HCT116 (cell line): ENCODE results near the gene CEACAM5. TPM values are rescaled to one million over a fixed set of nuclear protein-coding genes. Genes with fewer than 3 reads are reported as not detected.
"Not testable (repeated sequence)": the region's sequence is repeated elsewhere in the genome, so short reads cannot be mapped to it uniquely, and the experiment has no call there.

Experiments used
- ATAC-seq: fragments of 200-7000 bp; cut with Tn5 transposase; 2 replicates; pipeline ENCODE4 v1.9.1; 2020; ENCODE audit warnings: mild to moderate bottlenecking, moderate library complexity
- BruUV-seq: library from RNA; stranded (reverse); fragments of 400-500 nt; replicated peaks from 2 replicates; lab custom pipeline; 2021; lab: Mats Ljungman, UMichigan
- CTCF ChIA-PET: fragments of 300-600 bp; sonication (Branson Sonifier 250); formaldehyde crosslinking; loops from one replicate; lab custom pipeline; 2021; ENCODE audit warnings: antibody characterized with exemption; lab: Charles Lee
- POLR2A ChIA-PET: fragments of 300-600, 350-600 bp; sonication (Branson Sonifier 250); formaldehyde crosslinking; loops from one replicate; lab custom pipeline; 2021; ENCODE audit warnings: antibody characterized with exemption; lab: Charles Lee
- RAD21 ChIA-PET, 2 experiments: fragments of 300-600 bp; sonication (Branson Sonifier 250); formaldehyde crosslinking; loops; one replicate each; lab custom pipeline; 2023; ENCODE audit warnings: low total read pairs in 2 of 2; ENCODE audit not compliant: uncharacterized antibody in 2 of 2, unreplicated experiment in 2 of 2, low non-redundant PET in 1 of 2; lab: Charles Lee
- DNase-seq: peaks from one replicate; pipeline ENCODE4 v3.0.0-alpha.2; 2010; ENCODE audit warnings: low read depth, low spot score
- H2AFZ ChIP-seq: fragments of 200-600 bp; shearing (Covaris generic), sonication (generic); 2 replicates; pipeline ENCODE4 v1.6.1; 2017; ENCODE audit warnings: low read depth, mixed run types, mixed read lengths, antibody characterized with exemption, low read length; ENCODE audit not compliant: poor library complexity, severe bottlenecking
- H3K27ac ChIP-seq: 2 replicates; pipeline ENCODE4 v1.5.1; 2012; ENCODE audit warnings: low read depth, low read length
- H3K27me3 ChIP-seq: fragments of 200-600 bp; sonication (generic); 2 replicates; pipeline ENCODE4 v1.6.1; 2016; ENCODE audit warnings: mixed run types, low read length, mixed read lengths; ENCODE audit not compliant: insufficient read depth
- H3K36me3 ChIP-seq, 2 experiments: fragments of 200-500 bp in 1 of 2; fragments of 200-600 bp in 1 of 2; sonication (Bioruptor generic) in 1 of 2; sonication (generic) in 1 of 2; 2 replicates each; pipeline versions ENCODE4 v1.5.1 to v1.6.1; 2014 to 2016; ENCODE audit warnings: low read length in 2 of 2, inconsistent platforms in 1 of 2, mixed read lengths in 1 of 2, mixed run types in 1 of 2; ENCODE audit not compliant: insufficient read depth in 2 of 2, control insufficient read depth in 1 of 2
- H3K4me1 ChIP-seq, 2 experiments: fragments of 200-600 bp in 1 of 2; sonication (generic) in 1 of 2; 2 replicates each; pipeline versions ENCODE4 v1.5.1 to v1.6.1; 2012 to 2017; ENCODE audit warnings: low read length in 2 of 2, inconsistent platforms in 1 of 2, mild to moderate bottlenecking in 1 of 2, mixed read lengths in 1 of 2, mixed run types in 1 of 2, moderate library complexity in 1 of 2; ENCODE audit not compliant: insufficient read depth in 2 of 2, control insufficient read depth in 1 of 2
- H3K4me2 ChIP-seq: fragments of 200-600 bp; sonication (generic); 2 replicates; pipeline ENCODE4 v1.6.1; 2017; ENCODE audit warnings: mixed run types, low read length, mixed read lengths
- H3K4me3 ChIP-seq, 2 experiments: fragments of 200-600 bp in 1 of 2; sonication (generic) in 1 of 2; replicated peaks in 1 of 2; 2 replicates each; pipeline ENCODE4 v1.5.1; 2011 to 2016; ENCODE audit warnings: low read length in 2 of 2, control low read depth in 1 of 2, low read depth in 1 of 2, mild to moderate bottlenecking in 1 of 2, mixed read lengths in 1 of 2, mixed run types in 1 of 2
- H3K79me2 ChIP-seq: fragments of 200-600 bp; sonication (generic); 2 replicates; pipeline ENCODE4 v1.6.1; 2017; ENCODE audit warnings: mild to moderate bottlenecking, mixed run types, low read length, moderate library complexity, mixed read lengths; ENCODE audit not compliant: insufficient read depth
- H3K9ac ChIP-seq: fragments of 200-600 bp; sonication (generic); 2 replicates; pipeline ENCODE4 v1.6.1; 2016; ENCODE audit warnings: low read length, mixed read lengths
- H3K9me2 ChIP-seq: fragments of 200-600 bp; sonication (generic), shearing (Covaris generic); 2 replicates; pipeline ENCODE4 v1.6.1; 2017; ENCODE audit warnings: mixed run types, mild to moderate bottlenecking, moderate library complexity; ENCODE audit not compliant: insufficient read depth
- H3K9me3 ChIP-seq, 2 experiments: fragments of 200-500 bp in 1 of 2; fragments of 200-600 bp in 1 of 2; sonication (Bioruptor generic) in 1 of 2; sonication (generic) in 1 of 2; 2 replicates each; pipeline ENCODE4 v1.6.1; 2014 to 2017; ENCODE audit warnings: low read length in 2 of 2, mixed read lengths in 2 of 2, inconsistent platforms in 1 of 2, low read depth in 1 of 2, mild to moderate bottlenecking in 1 of 2, mixed run types in 1 of 2, moderate library complexity in 1 of 2; ENCODE audit not compliant: control insufficient read depth in 1 of 2, insufficient read depth in 1 of 2
- H4K20me1 ChIP-seq: fragments of 200-600 bp; sonication (generic), shearing (Covaris generic); 2 replicates; pipeline ENCODE4 v1.6.1; 2017; ENCODE audit warnings: mixed run types, mild to moderate bottlenecking, moderate library complexity; ENCODE audit not compliant: insufficient read depth
- POLR2A ChIP-seq: IDR thresholded peaks from 2 replicates; pipeline ENCODE4 v1.7.0; 2011; ENCODE audit warnings: borderline replicate concordance; ENCODE audit not compliant: insufficient read depth, insufficient read length; ENCODE audit errors: extremely low read depth
- POLR2AphosphoS5 ChIP-seq: IDR thresholded peaks from 2 replicates; pipeline ENCODE4 v1.6.1; 2011; ENCODE audit warnings: mild to moderate bottlenecking, low read depth, low read length, moderate library complexity
- RAD21 ChIP-seq: IDR thresholded peaks from 2 replicates; pipeline ENCODE4 v1.6.1; 2012; ENCODE audit warnings: low read depth, mild to moderate bottlenecking
- TCF7L2 ChIP-seq: IDR thresholded peaks from 2 replicates; pipeline ENCODE4 v1.7.0; 2011; ENCODE audit warnings: borderline replicate concordance, inconsistent platforms; ENCODE audit not compliant: insufficient read depth, insufficient read length; ENCODE audit errors: extremely low read depth
- intact Hi-C: fragments of 100-400 bp; cut with micrococcal nuclease; formaldehyde crosslinking; loops from 2 replicates; pipeline ENCODE4 v1.10.0; 2022
- total RNA-seq: library from RNA; stranded (reverse); gene quantifications from one replicate; pipeline ENCODE4 v1.2.1, GENCODE V29; 2021; ENCODE audit not compliant: unreplicated experiment
- TF ChIP-seq, protein P1 (sequence below): IDR thresholded peaks from 2 replicates; pipeline ENCODE4 v1.6.1; 2012

CEACAM5 gene
- total RNA-seq, 1 experiment from 2014 or later = 0.22 TPM

DNA sequence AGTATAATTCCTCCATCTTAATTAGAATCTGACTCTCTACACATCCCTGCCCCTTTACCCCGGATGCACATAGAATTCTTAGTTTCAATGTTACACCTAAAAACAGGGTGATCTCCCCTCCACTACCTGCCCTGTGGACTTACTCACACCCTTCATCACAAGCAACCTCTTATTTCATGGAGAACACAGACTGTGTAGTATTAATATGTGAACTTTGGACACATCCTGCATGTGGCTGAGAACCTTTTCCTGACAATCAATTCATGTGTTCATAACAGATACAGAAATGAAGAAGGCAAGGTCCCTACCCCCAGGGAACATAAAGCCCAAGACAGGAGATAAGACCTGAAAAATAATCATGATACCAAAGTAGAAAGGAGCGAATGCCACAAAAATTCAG is 58.7 kb downstream of the CEACAM5 start:
- BruUV-seq = no TSS peak
- Histone ChIP-seq H4K20me1 (no peaks in the 10 kb centered on the region), H3K79me2 (no peaks in the 10 kb centered on the region), H3K27ac (no peak overlapping the region), H3K4me3 (no peak overlapping the region), H3K4me1 (no peaks in the 10 kb centered on the region), H3K4me2 (no peak overlapping the region), H2AFZ (no peak overlapping the region), H3K9ac (no peak overlapping the region), H3K36me3 (no peaks in the 10 kb centered on the region), H3K9me2 (no peaks in the 10 kb centered on the region), H3K9me3 (no peaks in the 10 kb centered on the region), H3K27me3 (peaks cover 74% of the 10 kb centered on the region)
- POLR2A ChIA-PET = no interaction called here
- RAD21 ChIA-PET = no interaction called here
- CTCF ChIA-PET = interaction anchor here (1.5 kb wide), 1 partner anchor 14 kb away, joined by 13 read pairs; no protein-coding TSS in a partner anchor
- DNase-seq (no peak), ATAC-seq (no peak)
- intact Hi-C loops = no loop called here
- TF ChIP-seq, protein P1, sequence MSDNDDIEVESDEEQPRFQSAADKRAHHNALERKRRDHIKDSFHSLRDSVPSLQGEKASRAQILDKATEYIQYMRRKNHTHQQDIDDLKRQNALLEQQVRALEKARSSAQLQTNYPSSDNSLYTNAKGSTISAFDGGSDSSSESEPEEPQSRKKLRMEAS = no peak
- TF ChIP-seq TCF7L2 (no peak), RAD21 (no peak), POLR2AphosphoS5 (no peak), POLR2A (no peak)

DNA sequence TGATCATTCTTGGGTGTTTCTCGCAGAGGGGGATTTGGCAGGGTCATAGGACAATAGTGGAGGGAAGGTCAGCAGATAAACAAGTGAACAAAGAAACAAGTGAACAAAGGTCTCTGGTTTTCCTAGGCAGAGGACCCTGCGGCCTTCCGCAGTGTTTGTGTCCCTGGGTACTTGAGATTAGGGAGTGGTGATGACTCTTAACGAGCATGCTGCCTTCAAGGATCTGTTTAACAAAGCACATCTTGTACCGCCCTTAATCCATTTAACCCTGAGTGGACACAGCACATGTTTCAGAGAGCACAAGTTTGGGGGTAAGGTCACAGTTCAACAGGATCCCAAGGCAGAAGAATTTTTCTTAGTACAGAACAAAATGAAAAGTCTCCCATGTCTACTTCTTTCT is 59.7 kb downstream of the CEACAM5 start:
- H3K36me3 ChIP-seq, H3K4me3 ChIP-seq, H3K9me2 ChIP-seq, BruUV-seq, H3K27ac ChIP-seq, intact Hi-C loops, H4K20me1 ChIP-seq, RAD21 ChIA-PET, ATAC-seq, POLR2A ChIA-PET, H2AFZ ChIP-seq, H3K4me2 ChIP-seq, DNase-seq, H3K9ac ChIP-seq, H3K79me2 ChIP-seq, H3K4me1 ChIP-seq, H3K9me3 ChIP-seq: not testable (repeated sequence)
- CTCF ChIA-PET = interaction anchor here (1.5 kb wide), 1 partner anchor 15 kb away, joined by 13 read pairs; no protein-coding TSS in a partner anchor
- H3K27me3 ChIP-seq = peaks cover 72% of the 10 kb centered on the region
